Sigmoid colon (tissue), 7 donors: ENCODE results near the gene GADD45GIP1. TPM values are rescaled to one million over a fixed set of nuclear protein-coding genes. Genes with fewer than 3 reads are reported as not detected.
"Not testable (repeated sequence)": the region's sequence is repeated elsewhere in the genome, so short reads cannot be mapped to it uniquely, and the experiment has no call there.

ENCODE experiments used
- DNase-seq: peaks from one replicate; pipeline ENCODE4 v3.0.0-alpha.2; 2019
- H3K27ac ChIP-seq, 4 donors: fragments of 200-600 bp; sonication (generic); one replicate each; pipeline ENCODE4 v1.5.1; 2016 to 2019; ENCODE audit warnings: mild to moderate bottlenecking in 1 of 4
- H3K27me3 ChIP-seq, 3 donors: fragments of 200-600 bp; sonication (generic); one replicate each; pipeline ENCODE4 v1.5.1; 2019; ENCODE audit warnings: mild to moderate bottlenecking in 1 of 3
- H3K36me3 ChIP-seq, 4 donors: fragments of 200-600 bp; sonication (generic); one replicate each; pipeline ENCODE4 v1.5.1; 2016 to 2019
- H3K4me1 ChIP-seq, 4 donors: fragments of 200-600 bp; sonication (generic); one replicate each; pipeline ENCODE4 v1.5.1; 2017 to 2019
- H3K4me3 ChIP-seq, 4 donors: fragments of 200-600 bp; sonication (generic); one replicate each; pipeline ENCODE4 v1.5.1; 2017 to 2019; ENCODE audit warnings: mild to moderate bottlenecking in 2 of 4, moderate library complexity in 1 of 4
- H3K9me3 ChIP-seq, 4 donors: fragments of 200-600 bp in 3 of 4; sonication (generic) in 3 of 4; one replicate each; pipeline versions ENCODE4 v1.5.1 to v1.6.1; 2013 to 2019
- EP300 ChIP-seq, 4 donors: sonication (generic); formaldehyde crosslinking; IDR thresholded peaks; one replicate each; pipeline ENCODE4 v1.6.1; 2017; ENCODE audit warnings: antibody characterized with exemption in 4 of 4
- POLR2A ChIP-seq, 2 donors: fragments of 450-650 bp; IDR thresholded peaks; one replicate each; pipeline ENCODE4 v1.6.1; 2016; ENCODE audit warnings: antibody characterized with exemption in 2 of 2, mild to moderate bottlenecking in 2 of 2, moderate library complexity in 2 of 2
- POLR2AphosphoS5 ChIP-seq, 4 donors: sonication (generic); formaldehyde crosslinking; IDR thresholded peaks; one replicate each; pipeline ENCODE4 v1.6.1; 2017; ENCODE audit warnings: antibody characterized with exemption in 4 of 4
- WGBS, 2 donors: extraction: QIAGEN DNeasy Blood & Tissue Kit; methylation state at CpG; one replicate each; pipeline ENCODE4 v1.1.7; 2013; 5-methylcytosine and 5-hydroxymethylcytosine counted together
- intact Hi-C: fragments of 100-400 bp; cut with DNase I; formaldehyde crosslinking; loops from one replicate; pipeline ENCODE4 v1.15.1; 2023
- polyA plus RNA-seq, 3 donors: library from polyadenylated mRNA; stranded (reverse); fragments of 200-250 nt; gene quantifications; one replicate each; pipeline ENCODE4 v1.2.3, GENCODE V29; 2013
- total RNA-seq, 4 donors: library from RNA; depleted of rRNA; stranded (reverse); fragments of >200 nt; gene quantifications; one replicate each; pipeline ENCODE4 v1.1.0, GENCODE V29; 2016
- TF ChIP-seq, protein P1 (sequence below), 4 experiments: fragments of 450-650 bp in 3 of 4; fragments of 200-600 bp in 1 of 4; IDR thresholded peaks; one replicate each; pipeline ENCODE4 v1.5.1; 2016 to 2019; ENCODE audit warnings: antibody characterized with exemption in 4 of 4, mild to moderate bottlenecking in 3 of 4, moderate library complexity in 2 of 4
- donor health status: healthy with polysubstance abuse.
- donor health status: Bipolar disorder and iron deficiency.
- donor health status: healthy.

The GADD45GIP1 gene
- total and polyA plus RNA-seq, 7 donors, result 23.6 to 65.8 (median 36.0) TPM

DNA sequence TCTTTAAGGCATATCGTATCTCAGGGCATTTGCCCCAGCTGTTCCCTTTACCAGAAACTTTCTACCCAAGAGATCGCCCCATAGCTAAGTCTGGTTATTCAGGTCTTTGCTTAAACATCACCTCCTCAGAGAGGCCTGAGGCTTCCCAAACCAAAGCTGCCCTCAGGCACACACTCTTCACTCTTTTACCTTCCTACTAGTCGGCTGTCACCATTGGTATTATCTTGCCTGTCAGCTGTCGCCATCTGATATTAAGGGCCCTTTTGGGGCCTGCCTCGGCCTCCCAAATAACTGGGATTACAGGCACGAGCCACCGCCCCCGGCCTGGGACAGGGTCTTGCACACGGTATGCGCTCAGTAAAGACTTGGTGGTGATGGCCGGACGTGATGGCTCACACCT, 1.0 kb downstream of the GADD45GIP1 start:
- TF ChIP-seq, protein P1, sequence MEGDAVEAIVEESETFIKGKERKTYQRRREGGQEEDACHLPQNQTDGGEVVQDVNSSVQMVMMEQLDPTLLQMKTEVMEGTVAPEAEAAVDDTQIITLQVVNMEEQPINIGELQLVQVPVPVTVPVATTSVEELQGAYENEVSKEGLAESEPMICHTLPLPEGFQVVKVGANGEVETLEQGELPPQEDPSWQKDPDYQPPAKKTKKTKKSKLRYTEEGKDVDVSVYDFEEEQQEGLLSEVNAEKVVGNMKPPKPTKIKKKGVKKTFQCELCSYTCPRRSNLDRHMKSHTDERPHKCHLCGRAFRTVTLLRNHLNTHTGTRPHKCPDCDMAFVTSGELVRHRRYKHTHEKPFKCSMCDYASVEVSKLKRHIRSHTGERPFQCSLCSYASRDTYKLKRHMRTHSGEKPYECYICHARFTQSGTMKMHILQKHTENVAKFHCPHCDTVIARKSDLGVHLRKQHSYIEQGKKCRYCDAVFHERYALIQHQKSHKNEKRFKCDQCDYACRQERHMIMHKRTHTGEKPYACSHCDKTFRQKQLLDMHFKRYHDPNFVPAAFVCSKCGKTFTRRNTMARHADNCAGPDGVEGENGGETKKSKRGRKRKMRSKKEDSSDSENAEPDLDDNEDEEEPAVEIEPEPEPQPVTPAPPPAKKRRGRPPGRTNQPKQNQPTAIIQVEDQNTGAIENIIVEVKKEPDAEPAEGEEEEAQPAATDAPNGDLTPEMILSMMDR (IDR thresholded peaks at IDR 0.05), result no peak
- no peak for TF ChIP-seq POLR2AphosphoS5 (IDR thresholded peaks at IDR 0.05)
- TF ChIP-seq EP300 (IDR thresholded peaks at IDR 0.05), result no peak
- TF ChIP-seq POLR2A (IDR thresholded peaks at IDR 0.05), result no peak
- Histone ChIP-seq H3K27ac (peak overlapping the region; percentile 91 to 94 (median 92)), H3K27me3 (no peaks in the 10 kb centered on the region), H3K9me3 (no peaks in the 10 kb centered on the region), H3K36me3 (peaks cover 9 to 38% (median 24%) of the 10 kb centered on the region in 4 donors), H3K4me3 (peak overlapping the region; percentile 73 to 96 (median 91)), H3K4me1 (peaks cover 0 to 43% (median 29%) of the 10 kb centered on the region in 4 donors)
- 53 to 67% methylated on average over 12 of the region's 12 CpGs for WGBS, 2 donors
- DNase-seq, result no peak
- intact Hi-C loops, result no loop called here

DNA sequence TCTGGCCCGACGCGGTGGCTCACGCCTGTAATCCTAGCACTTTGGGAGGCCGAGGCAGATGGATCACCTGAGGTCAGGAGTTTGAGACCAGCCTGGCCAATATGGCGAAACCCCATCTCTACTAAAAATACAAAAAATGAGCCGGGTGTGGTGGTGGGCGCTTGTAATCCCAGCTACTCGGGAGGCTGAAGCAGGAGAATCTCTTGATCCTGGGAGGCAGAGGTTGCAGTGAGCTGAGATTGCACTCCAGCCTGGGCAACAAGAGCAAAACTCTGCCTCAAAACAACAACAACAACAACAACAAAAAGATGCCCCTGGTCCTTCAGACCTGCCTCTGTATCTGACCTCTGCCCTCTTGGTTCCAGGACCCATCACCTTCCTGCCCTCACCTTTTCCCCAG, 1.4 kb downstream of the GADD45GIP1 start:
- peak overlapping the region in 3 of 4 donors; percentile 91 to 94 (median 92) for H3K27ac ChIP-seq
- H3K36me3 ChIP-seq, result peaks cover 11 to 42% (median 27%) of the 10 kb centered on the region in 4 donors
- intact Hi-C loops, DNase-seq, H3K27me3 ChIP-seq, H3K9me3 ChIP-seq: not testable (repeated sequence)
- 86 to 92% methylated on average over 9 of the region's 9 CpGs for WGBS, 2 donors
- H3K4me1 ChIP-seq, result peaks cover 0 to 43% (median 29%) of the 10 kb centered on the region in 4 donors
- peak overlapping the region in 1 of 4 donors; percentile 91 for H3K4me3 ChIP-seq

GRCh38 chr19:12954612-12954962, 2.4 kb downstream of the GADD45GIP1 start:
- Histone ChIP-seq H3K4me3 (no peak overlapping the region), H3K27ac (peak overlapping the region in 2 of 4 donors; percentile 10 to 38), H3K9me3 (no peaks in the 10 kb centered on the region), H3K4me1 (peaks cover 0 to 43% (median 29%) of the 10 kb centered on the region in 4 donors), H3K36me3 (peaks cover 19 to 52% (median 36%) of the 10 kb centered on the region in 4 donors), H3K27me3 (no peaks in the 10 kb centered on the region)
- DNase-seq, result no peak
- intact Hi-C loops, result no loop called here
- TF ChIP-seq POLR2AphosphoS5 (IDR thresholded peaks at IDR 0.05) (no peak), EP300 (IDR thresholded peaks at IDR 0.05) (no peak), POLR2A (IDR thresholded peaks at IDR 0.05) (no peak)
- TF ChIP-seq, protein P1 (IDR thresholded peaks at IDR 0.05), result no peak
- 15 to 31% methylated on average over 1 of the region's 1 CpG for WGBS, 2 donors

GRCh38 chr19:12953799-12954611, 3.0 kb downstream of the GADD45GIP1 start:
- 63 to 77% methylated on average over 12 of the region's 12 CpGs for WGBS, 2 donors
- Histone ChIP-seq H3K4me3 (no peak overlapping the region), H3K27me3 (no peaks in the 10 kb centered on the region), H3K4me1 (peaks cover 0 to 43% (median 29%) of the 10 kb centered on the region in 4 donors), H3K36me3 (peaks cover 25 to 58% (median 42%) of the 10 kb centered on the region in 4 donors), H3K27ac (peak overlapping the region in 3 of 4 donors; percentile 49 to 67 (median 65)), H3K9me3 (no peaks in the 10 kb centered on the region)
- intact Hi-C loops, result no loop called here
- no peak for DNase-seq
- TF ChIP-seq EP300 (IDR thresholded peaks at IDR 0.05) (no peak), POLR2A (IDR thresholded peaks at IDR 0.05) (no peak), POLR2AphosphoS5 (IDR thresholded peaks at IDR 0.05) (no peak)
- TF ChIP-seq, protein P1 (IDR thresholded peaks at IDR 0.05), result no peak

- Histone ChIP-seq H3K4me3 (no peak overlapping the region), H3K9me3 (no peaks in the 10 kb centered on the region), H3K27ac (peak overlapping the region in 3 of 4 donors; percentile 49 to 67 (median 65)), H3K4me1 (peaks cover 0 to 43% (median 29%) of the 10 kb centered on the region in 4 donors), H3K36me3 (peaks cover 33 to 65% (median 50%) of the 10 kb centered on the region in 4 donors), H3K27me3 (no peaks in the 10 kb centered on the region)
- 65 to 69% methylated on average over 11 of the region's 11 CpGs for WGBS, 2 donors
- intact Hi-C loops, result no loop called here
- no peak for TF ChIP-seq EP300 (IDR thresholded peaks at IDR 0.05)
- no peak for TF ChIP-seq POLR2A (IDR thresholded peaks at IDR 0.05)
- TF ChIP-seq, protein P1 (IDR thresholded peaks at IDR 0.05), result no peak
- TF ChIP-seq POLR2AphosphoS5 (IDR thresholded peaks at IDR 0.05), result no peak
- DNase-seq, result no peak
Observed at GRCh38 chr19:12953138-12953798, 3.8 kb downstream of the GADD45GIP1 start.
